ENCODE measurements around the gene IL1RAP.

IL1RAP gene

DNA sequence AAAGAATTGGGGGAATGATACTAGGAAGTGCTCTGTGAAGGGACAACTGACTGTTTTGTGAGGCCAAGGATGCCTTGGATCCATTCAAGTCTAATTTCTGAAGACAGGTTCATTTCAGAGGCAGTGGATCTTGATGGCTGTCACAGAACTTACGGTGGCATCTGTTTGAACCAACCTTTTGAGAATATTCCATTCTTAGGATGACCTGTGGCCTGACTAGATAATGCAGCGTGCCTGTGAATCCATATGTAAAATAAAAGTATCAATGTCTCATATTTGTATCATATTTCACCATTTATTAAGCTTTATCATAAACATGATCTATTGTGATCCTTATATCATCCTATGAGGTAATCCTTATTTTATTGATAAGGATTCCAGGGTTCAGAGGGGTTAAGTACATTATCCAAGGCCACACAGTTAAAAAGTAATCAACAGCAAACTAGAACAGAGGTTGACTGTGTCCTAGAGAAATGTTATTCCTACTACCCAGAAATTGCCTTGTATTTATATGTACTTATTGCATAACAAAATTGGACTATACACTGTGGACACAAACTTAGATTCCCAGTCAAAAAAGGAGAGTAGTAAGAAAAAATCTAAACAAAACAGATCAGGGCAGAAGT lies 34.3 kb downstream of the IL1RAP start:
- no peak for TF ChIP-seq EZH2phosphoT487 (IDR thresholded peaks at IDR 0.05; ENCODE audit: borderline replicate concordance)
- TF ChIP-seq, protein P1, sequence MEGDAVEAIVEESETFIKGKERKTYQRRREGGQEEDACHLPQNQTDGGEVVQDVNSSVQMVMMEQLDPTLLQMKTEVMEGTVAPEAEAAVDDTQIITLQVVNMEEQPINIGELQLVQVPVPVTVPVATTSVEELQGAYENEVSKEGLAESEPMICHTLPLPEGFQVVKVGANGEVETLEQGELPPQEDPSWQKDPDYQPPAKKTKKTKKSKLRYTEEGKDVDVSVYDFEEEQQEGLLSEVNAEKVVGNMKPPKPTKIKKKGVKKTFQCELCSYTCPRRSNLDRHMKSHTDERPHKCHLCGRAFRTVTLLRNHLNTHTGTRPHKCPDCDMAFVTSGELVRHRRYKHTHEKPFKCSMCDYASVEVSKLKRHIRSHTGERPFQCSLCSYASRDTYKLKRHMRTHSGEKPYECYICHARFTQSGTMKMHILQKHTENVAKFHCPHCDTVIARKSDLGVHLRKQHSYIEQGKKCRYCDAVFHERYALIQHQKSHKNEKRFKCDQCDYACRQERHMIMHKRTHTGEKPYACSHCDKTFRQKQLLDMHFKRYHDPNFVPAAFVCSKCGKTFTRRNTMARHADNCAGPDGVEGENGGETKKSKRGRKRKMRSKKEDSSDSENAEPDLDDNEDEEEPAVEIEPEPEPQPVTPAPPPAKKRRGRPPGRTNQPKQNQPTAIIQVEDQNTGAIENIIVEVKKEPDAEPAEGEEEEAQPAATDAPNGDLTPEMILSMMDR (conservative IDR thresholded peaks at IDR 0.05; ENCODE audit: low read length): no peak
- no peaks in the 10 kb centered on the region for H3K9me2 ChIP-seq (replicated peaks; ENCODE audit: low read depth, low read length)
- no peaks in the 10 kb centered on the region for H3K9me3 ChIP-seq (ENCODE audit: insufficient read depth, low read depth, low read length)
- no peak overlapping the region for H3K4me3 ChIP-seq (ENCODE audit: low read length, poor library complexity, severe bottlenecking)
- H4K20me1 ChIP-seq (ENCODE audit: insufficient read depth, low read length, poor library complexity, severe bottlenecking): no peaks in the 10 kb centered on the region
- H3K79me2 ChIP-seq (ENCODE audit: insufficient read depth, low read length): no peaks in the 10 kb centered on the region
- no peaks in the 10 kb centered on the region for H3K4me1 ChIP-seq (ENCODE audit: insufficient read depth, low read length, poor library complexity, severe bottlenecking)
- H3K27me3 ChIP-seq (ENCODE audit: insufficient read depth, low read length, poor library complexity, severe bottlenecking): no peaks in the 10 kb centered on the region
- no peaks in the 10 kb centered on the region for H3K36me3 ChIP-seq (ENCODE audit: insufficient read depth, low read length)
- no peaks in the 10 kb centered on the region for H3F3A ChIP-seq (ENCODE audit: low read depth)
- no peak overlapping the region for H3K4me2 ChIP-seq (ENCODE audit: low read depth, low read length, poor library complexity, severe bottlenecking)
- no peak overlapping the region for H3K9ac ChIP-seq (ENCODE audit: low read depth, low read length, poor library complexity, severe bottlenecking)
- no peak overlapping the region for H2AFZ ChIP-seq (ENCODE audit: low read length)

DNA sequence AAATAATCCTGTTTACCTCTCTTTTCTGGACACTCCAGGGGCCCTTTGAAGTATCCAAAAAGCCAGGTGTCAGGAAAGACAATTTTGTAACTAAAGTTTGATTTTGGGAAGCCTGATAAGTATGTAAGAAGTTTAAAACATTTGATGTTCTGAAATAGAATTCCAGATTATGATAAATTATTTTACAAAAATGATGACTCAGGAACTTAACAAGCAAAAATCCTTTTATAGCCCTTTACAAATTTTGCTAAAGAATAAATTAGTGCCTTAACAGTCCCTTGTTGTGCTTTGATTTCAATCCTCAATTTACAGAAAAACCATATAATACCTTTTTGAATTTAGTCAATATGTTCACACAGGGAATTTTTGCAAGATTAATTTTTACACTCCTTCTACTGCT lies 38.1 kb downstream of the IL1RAP start:
- Histone ChIP-seq H3K27me3 (ENCODE audit: insufficient read depth, low read length, poor library complexity, severe bottlenecking) (no peaks in the 10 kb centered on the region), H3F3A (ENCODE audit: low read depth) (no peaks in the 10 kb centered on the region), H3K4me2 (ENCODE audit: low read depth, low read length, poor library complexity, severe bottlenecking) (no peak overlapping the region), H3K9me2 (replicated peaks; ENCODE audit: low read depth, low read length) (no peaks in the 10 kb centered on the region), H3K9me3 (ENCODE audit: insufficient read depth, low read depth, low read length) (no peaks in the 10 kb centered on the region), H3K4me1 (ENCODE audit: insufficient read depth, low read length, poor library complexity, severe bottlenecking) (no peaks in the 10 kb centered on the region), H4K20me1 (ENCODE audit: insufficient read depth, low read length, poor library complexity, severe bottlenecking) (no peaks in the 10 kb centered on the region), H3K36me3 (ENCODE audit: insufficient read depth, low read length) (no peaks in the 10 kb centered on the region), H3K9ac (ENCODE audit: low read depth, low read length, poor library complexity, severe bottlenecking) (no peak overlapping the region), H3K4me3 (ENCODE audit: low read length, poor library complexity, severe bottlenecking) (no peak overlapping the region), H3K79me2 (ENCODE audit: insufficient read depth, low read length) (no peaks in the 10 kb centered on the region), H2AFZ (ENCODE audit: low read length) (no peak overlapping the region)
- no peak for TF ChIP-seq EZH2phosphoT487 (IDR thresholded peaks at IDR 0.05; ENCODE audit: borderline replicate concordance)
- TF ChIP-seq, protein P1 (conservative IDR thresholded peaks at IDR 0.05; ENCODE audit: low read length): no peak

DNA sequence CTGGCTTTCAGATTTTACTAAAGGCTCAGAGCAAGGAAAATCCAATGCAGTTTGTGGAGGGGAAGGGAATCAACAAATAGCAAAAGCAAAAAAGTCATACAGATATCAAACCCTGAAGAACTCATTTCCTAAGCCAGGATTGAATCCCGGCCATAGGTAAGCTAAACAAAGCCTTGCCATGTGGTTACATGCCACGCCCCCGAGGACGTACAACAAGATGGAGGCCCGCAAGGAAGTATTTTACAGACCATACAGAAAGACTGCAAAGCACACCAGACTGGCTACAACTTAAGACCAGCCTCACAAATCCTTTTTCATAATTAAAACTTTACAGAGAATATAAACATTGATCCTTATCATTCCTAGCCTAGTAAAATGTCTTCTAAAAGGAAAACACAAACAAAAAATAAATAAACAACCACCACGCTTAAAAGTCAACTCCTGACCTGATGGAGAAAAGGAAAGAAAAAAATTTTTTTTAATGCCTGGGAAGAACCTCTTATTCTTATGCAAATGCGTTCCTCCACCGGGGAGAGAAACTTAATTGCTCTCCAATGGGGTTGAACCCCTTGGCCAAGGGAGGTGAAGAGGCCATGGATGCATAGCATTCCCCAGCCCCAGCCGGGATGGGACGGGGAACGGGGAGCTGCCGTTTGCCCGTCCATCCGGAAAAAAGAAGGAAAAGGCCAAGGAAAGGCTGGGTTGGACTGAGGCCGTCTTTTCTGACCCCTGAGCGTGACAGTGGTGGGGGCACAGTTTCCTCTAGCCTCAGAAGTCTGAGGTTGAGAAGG lies 39.3 kb downstream of the IL1RAP start:
- H3K9me2 ChIP-seq (replicated peaks; ENCODE audit: low read depth, low read length): no peaks in the 10 kb centered on the region
- TF ChIP-seq, protein P1 (conservative IDR thresholded peaks at IDR 0.05; ENCODE audit: low read length): no peak
- no peak for TF ChIP-seq EZH2phosphoT487 (IDR thresholded peaks at IDR 0.05; ENCODE audit: borderline replicate concordance)
- no peak overlapping the region for H3K9ac ChIP-seq (ENCODE audit: low read depth, low read length, poor library complexity, severe bottlenecking)
- no peaks in the 10 kb centered on the region for H3K36me3 ChIP-seq (ENCODE audit: insufficient read depth, low read length)
- H3K4me3 ChIP-seq (ENCODE audit: low read length, poor library complexity, severe bottlenecking): no peak overlapping the region
- no peaks in the 10 kb centered on the region for H3K4me1 ChIP-seq (ENCODE audit: insufficient read depth, low read length, poor library complexity, severe bottlenecking)
- H3F3A ChIP-seq (ENCODE audit: low read depth): no peaks in the 10 kb centered on the region
- H3K27me3 ChIP-seq (ENCODE audit: insufficient read depth, low read length, poor library complexity, severe bottlenecking): no peaks in the 10 kb centered on the region
- H2AFZ ChIP-seq (ENCODE audit: low read length): no peak overlapping the region
- H3K79me2 ChIP-seq (ENCODE audit: insufficient read depth, low read length): no peaks in the 10 kb centered on the region
- no peaks in the 10 kb centered on the region for H3K9me3 ChIP-seq (ENCODE audit: insufficient read depth, low read depth, low read length)
- H3K4me2 ChIP-seq (ENCODE audit: low read depth, low read length, poor library complexity, severe bottlenecking): no peak overlapping the region
- H4K20me1 ChIP-seq (ENCODE audit: insufficient read depth, low read length, poor library complexity, severe bottlenecking): no peaks in the 10 kb centered on the region
